K562 (cell line): ENCODE data around the gene PSMB10. TPM values are rescaled to one million over a fixed set of nuclear protein-coding genes. Genes with fewer than 3 reads are reported as not detected.

Experiments used
- ATAC-seq: fragments of 200-7000 bp; cut with Tn5 transposase; 3 replicates; pipeline ENCODE4 v1.9.1; 2020; ENCODE audit warnings: moderate library complexity
- BruUV-seq: library from RNA; stranded (reverse); fragments of 400-500 nt; replicated peaks from 2 replicates; lab custom pipeline; 2021; lab: Mats Ljungman, UMichigan
- CTCF ChIA-PET: fragments of 300-600 bp; formaldehyde crosslinking; extraction: SDS; loops from one replicate; lab custom pipeline; 2021; ENCODE audit warnings: low intra/inter-chr PET ratio; lab: Yijun Ruan, JAX
- POLR2A ChIA-PET: fragments of 300-600, 350-650 bp; sonication (Branson Sonifier 250); formaldehyde crosslinking; extraction: SDS; loops from one replicate; lab custom pipeline; 2021; ENCODE audit warnings: antibody characterized with exemption, inconsistent platforms; lab: Yijun Ruan, JAX
- DNase-seq, 4 experiments: peaks; one replicate each; pipeline versions ENCODE4 v3.0.0 to v3.0.0-alpha.2; 2011 to 2018; ENCODE audit warnings: low spot score in 3 of 4, mixed read lengths in 3 of 4; ENCODE audit errors: extremely low read depth in 1 of 4
- FAIRE-seq: peaks from 2 replicates; lab custom pipeline; 2011; peaks lifted over from hg19 to GRCh38; lab: Jason Lieb, UNC
- H2AFZ ChIP-seq: 2 replicates; pipeline ENCODE4 v1.6.0; 2011; ENCODE audit warnings: low read depth, low read length, control low read depth, inconsistent platforms
- H3K27ac ChIP-seq: fragments of 200-600 bp; 3 replicates; pipeline ENCODE4 v1.8.0; 2011; ENCODE audit warnings: low read depth, mild to moderate bottlenecking, control low read depth, inconsistent platforms, low read length, moderate library complexity, mixed read lengths; ENCODE audit errors: extremely low read depth
- H3K27me3 ChIP-seq, 2 experiments: fragments of 300-600 bp in 1 of 2; 2 replicates in 1 of 2; 3 replicates in 1 of 2; pipeline versions ENCODE4 v1.6.0 to v1.8.0; 2011; ENCODE audit warnings: inconsistent platforms in 2 of 2, low read length in 2 of 2, mild to moderate bottlenecking in 1 of 2, mixed read lengths in 1 of 2, moderate library complexity in 1 of 2; ENCODE audit not compliant: control insufficient read depth in 2 of 2, insufficient read depth in 2 of 2
- H3K36me3 ChIP-seq: fragments of 300-600 bp; 3 replicates; pipeline ENCODE4 v1.8.0; 2011; ENCODE audit warnings: mild to moderate bottlenecking, low read length, inconsistent platforms; ENCODE audit not compliant: control insufficient read depth, insufficient read depth
- H3K4me1 ChIP-seq, 2 experiments: fragments of 200-600 bp in 1 of 2; replicated peaks in 1 of 2; 2 replicates in 1 of 2; 3 replicates in 1 of 2; pipeline versions ENCODE4 v1.5.1 to v1.8.0; 2011; ENCODE audit warnings: inconsistent platforms in 2 of 2, low read length in 2 of 2, mild to moderate bottlenecking in 1 of 2, mixed read lengths in 1 of 2, moderate library complexity in 1 of 2; ENCODE audit not compliant: control insufficient read depth in 2 of 2, insufficient read depth in 2 of 2
- H3K4me2 ChIP-seq: 2 replicates; pipeline ENCODE4 v1.6.1; 2011; ENCODE audit warnings: low read length, control low read depth, inconsistent platforms, mixed read lengths; ENCODE audit not compliant: insufficient read depth
- H3K4me3 ChIP-seq: fragments of 200-600 bp; sonication (generic), shearing (Covaris generic); 2 replicates; pipeline ENCODE4 v1.5.1; 2016; ENCODE audit warnings: control low read depth, inconsistent platforms
- H3K79me2 ChIP-seq: fragments of 200-600 bp; 3 replicates; pipeline ENCODE4 v1.8.0; 2011; ENCODE audit warnings: low read length, inconsistent platforms; ENCODE audit not compliant: control insufficient read depth, insufficient read depth
- H3K9ac ChIP-seq, 2 experiments: 2 replicates each; pipeline versions ENCODE4 v1.6.0 to v1.6.1; 2011; ENCODE audit warnings: low read depth in 2 of 2, low read length in 2 of 2, control low read depth in 1 of 2, inconsistent platforms in 1 of 2, mild to moderate bottlenecking in 1 of 2, mixed read lengths in 1 of 2; ENCODE audit not compliant: insufficient read depth in 1 of 2
- H3K9me1 ChIP-seq: one replicate; pipeline ENCODE4 v1.6.0; 2011; ENCODE audit warnings: inconsistent platforms, mild to moderate bottlenecking, low read length, moderate library complexity; ENCODE audit not compliant: control insufficient read depth, insufficient read depth
- H3K9me3 ChIP-seq: replicated peaks from 2 replicates; pipeline ENCODE4 v1.5.1; 2011; ENCODE audit warnings: low read depth, low read length, inconsistent platforms; ENCODE audit not compliant: control insufficient read depth, insufficient read depth
- H4K20me1 ChIP-seq: replicated peaks from 2 replicates; pipeline ENCODE4 v1.6.1; 2011; ENCODE audit warnings: low read length, inconsistent platforms, mixed read lengths; ENCODE audit not compliant: control insufficient read depth, insufficient read depth
- FUS ChIP-seq: fragments of 200-400 bp; formaldehyde crosslinking; optimal IDR thresholded peaks from 2 replicates; pipeline ENCODE3; 2017; ENCODE audit warnings: low read depth, low read length
- HNRNPL ChIP-seq: fragments of 200-400 bp; formaldehyde crosslinking; IDR thresholded peaks from 2 replicates; pipeline ENCODE4 v1.6.1; 2017; ENCODE audit warnings: low read depth, mild to moderate bottlenecking, low read length
- ID3 ChIP-seq, 2 experiments: fragments of 250-450 bp in 1 of 2; fragments of 450-650 bp in 1 of 2; sonication (Bioruptor Pico) in 1 of 2; IDR thresholded peaks; 2 replicates each; pipeline versions ENCODE4 v1.6.1 to v1.8.0; 2016 to 2021; ENCODE audit warnings: mild to moderate bottlenecking in 2 of 2, moderate library complexity in 2 of 2, missing compliant biosample characterization in 1 of 2, missing genetic modification characterization in 1 of 2
- MEF2D ChIP-seq: conservative IDR thresholded peaks from 2 replicates; pipeline ENCODE4 v1.6.1; 2016; ENCODE audit warnings: low read depth, missing genetic modification characterization, missing compliant biosample characterization
- MYNN ChIP-seq, 2 experiments: sonication (generic); formaldehyde crosslinking in 1 of 2; IDR thresholded peaks; 2 replicates each; pipeline versions ENCODE4 v1.5.0 to v1.6.1; 2016 to 2020; ENCODE audit warnings: antibody characterized with exemption in 1 of 2, missing genetic modification reagents in 1 of 2
- PHTF2 ChIP-seq: fragments of 250-450 bp; sonication (Bioruptor Pico); IDR thresholded peaks from 2 replicates; pipeline ENCODE4 v1.5.0; 2021; ENCODE audit warnings: mild to moderate bottlenecking
- TAF7 ChIP-seq: fragments of 450-650 bp; IDR thresholded peaks from 2 replicates; pipeline ENCODE4 v1.6.1; 2016; ENCODE audit warnings: missing genetic modification characterization, missing compliant biosample characterization
- ZBED1 ChIP-seq: IDR thresholded peaks from 2 replicates; pipeline ENCODE4 v1.6.1; 2014
- ZNF717 ChIP-seq: fragments of 250-450 bp; sonication (Bioruptor Pico); IDR thresholded peaks from 2 replicates; pipeline ENCODE4 v1.5.0; 2021
- WGBS: fragments of 100-300 bp; shearing (Covaris generic); methylation state at CpG from one replicate; pipeline ENCODE4 v1.1.6; 2016; ENCODE audit warnings: low coverage, mixed read lengths; ENCODE audit not compliant: insufficient coverage; ENCODE audit errors: missing lambda C conversion rate; 5-methylcytosine and 5-hydroxymethylcytosine counted together
- in situ Hi-C: fragments of 300-500 bp; cut with MboI; formaldehyde crosslinking; loops from 4 replicates; pipeline ENCODE4 v1.15.0; 2018; ENCODE audit warnings: inconsistent platforms, mixed read lengths
- intact Hi-C: fragments of 100-400 bp; cut with micrococcal nuclease; formaldehyde crosslinking; loops from 2 replicates; pipeline ENCODE4 v1.14.2; 2022
- polyA plus RNA-seq, 8 experiments: library from polyadenylated mRNA; depleted of rRNA in 4 of 8; stranded (reverse) in 5 of 8; unstranded in 3 of 8; fragments of >200 nt; fragmentation: Nextera tagmentation in 2 of 8; fragmentation: Illumina TruSeq in 1 of 8; extraction: Ambion mirVana in 2 of 8; extraction: Trizol in 1 of 8; gene quantifications; 2 replicates each; pipeline versions ENCODE4 v1.2.1 to v1.2.3, GENCODE V29; 2011 to 2014; ENCODE audit warnings: inconsistent platforms in 1 of 8, missing spikeins in 1 of 8
- total RNA-seq, 7 experiments: library from RNA; depleted of rRNA in 6 of 7; stranded (reverse); fragments of >200 nt in 6 of 7; fragmentation: Illumina TruSeq in 2 of 7; extraction: Trizol in 2 of 7; gene quantifications; 2 replicates each; pipeline versions ENCODE4 v1.2.1 to v1.2.3, GENCODE V29; 2011 to 2021; ENCODE audit warnings: low replicate concordance in 1 of 7
- TF ChIP-seq, protein P1 (sequence below): sonication (generic); formaldehyde crosslinking; IDR thresholded peaks from 2 replicates; pipeline ENCODE4 v1.9.0; 2022; ENCODE audit warnings: mild to moderate bottlenecking, missing genetic modification reagents

The PSMB10 gene
- total and polyA plus RNA-seq, 9 of the 15 experiments (the other 6 are each of a cell fraction or from before 2014, with no cell fraction given): 11.7 to 105 (median 51.0) TPM

DNA sequence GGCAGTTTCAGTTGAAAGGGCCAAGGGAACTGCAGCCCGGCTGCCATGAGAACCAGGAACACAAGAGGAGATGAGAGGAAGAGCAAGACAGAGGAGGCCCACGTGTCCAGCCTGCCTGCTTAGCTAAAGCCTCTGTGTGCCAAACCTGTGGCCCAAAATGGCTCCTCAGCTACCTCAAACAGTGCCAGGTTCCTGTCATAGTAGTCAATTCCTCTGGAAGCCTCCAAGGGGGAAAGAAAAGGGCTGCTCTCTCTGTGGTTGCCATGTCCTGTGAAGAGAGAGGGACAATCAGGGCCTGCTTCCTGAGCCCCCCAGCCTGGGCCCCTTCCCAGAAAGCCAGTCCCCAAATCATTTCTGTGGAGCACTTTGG, 26.6 kb upstream of the PSMB10 start:
- POLR2A ChIA-PET: interaction anchor here (0.7 to 1.5 kb wide), 2 partner anchors 24 to 27 kb away, joined by 3 to 5 read pairs; partner anchors contain the start of gene PSMB10
- no peak overlapping the region for H2AFZ ChIP-seq
- DNase-seq (no peak), FAIRE-seq (no peak), ATAC-seq (no peak)
- no peak for TF ChIP-seq FUS
- TF ChIP-seq ZBED1: no peak
- no peak for TF ChIP-seq ID3 (CRISPR knock-in tag; IDR thresholded peaks at IDR 0.05)
- no peak for TF ChIP-seq ID3 (tag; IDR thresholded peaks at IDR 0.05)
- no peak for TF ChIP-seq MYNN (IDR thresholded peaks at IDR 0.05)
- TF ChIP-seq MYNN (CRISPR knock-in tag; IDR thresholded peaks at IDR 0.05): no peak
- TF ChIP-seq MEF2D (tag): no peak
- TF ChIP-seq HNRNPL: no peak
- no peak for TF ChIP-seq TAF7 (tag)
- TF ChIP-seq PHTF2 (CRISPR knock-in tag): no peak
- TF ChIP-seq, protein P1, sequence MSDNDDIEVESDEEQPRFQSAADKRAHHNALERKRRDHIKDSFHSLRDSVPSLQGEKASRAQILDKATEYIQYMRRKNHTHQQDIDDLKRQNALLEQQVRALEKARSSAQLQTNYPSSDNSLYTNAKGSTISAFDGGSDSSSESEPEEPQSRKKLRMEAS: no peak
- no peak for TF ChIP-seq ZNF717 (CRISPR knock-in tag)
- CTCF ChIA-PET: no interaction called here
- H3K9me3 ChIP-seq: no peaks in the 10 kb centered on the region
- no peaks in the 10 kb centered on the region for H3K27me3 ChIP-seq
- no TSS peak for BruUV-seq
- peaks cover 13% of the 10 kb centered on the region for H3K9me1 ChIP-seq
- peaks cover 26 to 51% of the 10 kb centered on the region in 2 experiments; a peak in 4 of 5 replicates for H3K4me1 ChIP-seq
- H3K4me2 ChIP-seq: no peak overlapping the region
- H3K27ac ChIP-seq: peak overlapping the region; percentile 26; the same call in 1 of the 3 replicates
- in situ Hi-C loops: no loop called here
- H3K9ac ChIP-seq: no peak overlapping the region; a peak in 1 of 4 replicates
- 88% methylated on average over 2 of the region's 2 CpGs for WGBS
- no peak overlapping the region for H3K4me3 ChIP-seq
- H3K36me3 ChIP-seq: peaks cover 69% of the 10 kb centered on the region; the same call in 2 of the 3 replicates
- H3K79me2 ChIP-seq: peaks cover 24% of the 10 kb centered on the region
- intact Hi-C loops: no loop called here
- H4K20me1 ChIP-seq: peaks cover 25% of the 10 kb centered on the region
